ENCODE measurements around the gene UBXN6.

UBXN6 gene

DNA sequence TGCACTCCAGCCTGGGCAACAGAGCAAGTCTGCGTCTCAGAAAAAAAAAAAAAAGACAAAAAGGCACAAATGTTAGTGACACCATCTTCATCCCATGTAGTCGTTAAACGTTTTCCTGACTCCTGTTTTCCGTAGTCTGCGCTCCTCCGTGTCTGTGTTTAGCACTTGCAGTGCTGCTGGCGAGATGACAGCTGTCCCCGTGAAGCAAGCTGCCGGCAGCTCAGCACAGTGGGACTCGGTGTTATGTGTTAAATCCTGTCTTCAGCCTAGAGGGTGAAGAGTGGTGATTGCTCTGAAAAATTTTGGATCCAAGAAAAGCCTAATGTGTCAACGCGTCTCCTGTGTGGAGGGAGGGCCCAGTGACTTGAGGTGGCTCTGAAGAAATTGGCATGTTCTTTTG lies 18.4 kb downstream of the UBXN6 start:
- DNase-seq (ENCODE audit: low read depth, low spot score), result no peak

DNA sequence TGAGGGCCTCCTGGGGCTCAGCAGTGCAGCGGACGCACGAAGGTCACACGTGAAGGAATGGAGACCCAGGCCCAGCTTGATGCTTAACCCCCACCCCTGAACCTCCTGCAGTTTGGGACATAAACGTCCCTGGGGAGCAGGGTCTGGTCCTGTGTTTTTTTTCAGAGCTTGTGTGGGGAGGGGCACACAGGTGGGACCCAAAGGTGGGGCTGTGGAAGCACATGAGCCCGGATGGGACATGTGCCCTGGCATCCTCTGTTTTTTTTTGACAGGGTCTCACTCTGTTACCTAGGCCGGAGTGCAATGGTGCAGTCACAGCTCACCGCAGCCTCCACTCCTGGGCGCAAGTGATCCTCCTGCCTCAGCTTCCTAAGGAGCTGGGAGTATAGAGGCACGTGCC lies 20.5 kb downstream of the UBXN6 start:
- DNase-seq (ENCODE audit: low read depth, low spot score), result no peak

DNA sequence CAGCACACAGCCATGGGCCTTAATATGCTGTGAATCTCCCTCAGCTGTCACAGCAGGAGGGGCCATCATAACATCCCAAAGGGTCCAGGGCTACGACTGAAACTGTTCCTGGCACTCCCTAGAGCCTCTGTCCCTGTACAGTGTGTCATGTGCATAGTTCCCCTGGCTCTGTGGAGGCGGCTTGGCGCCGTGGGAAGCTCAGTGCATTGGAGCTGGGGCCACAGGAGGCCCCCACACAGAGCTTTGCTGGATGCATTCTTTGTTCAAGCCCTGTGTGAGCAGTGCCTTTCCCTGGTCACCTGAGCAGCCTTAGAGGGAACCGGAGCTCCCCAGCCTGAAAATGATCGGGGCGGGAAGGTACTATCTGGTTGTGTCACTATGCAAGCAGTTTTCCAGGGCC lies 21.4 kb downstream of the UBXN6 start:
- DNase-seq (ENCODE audit: low read depth, low spot score), result no peak

DNA sequence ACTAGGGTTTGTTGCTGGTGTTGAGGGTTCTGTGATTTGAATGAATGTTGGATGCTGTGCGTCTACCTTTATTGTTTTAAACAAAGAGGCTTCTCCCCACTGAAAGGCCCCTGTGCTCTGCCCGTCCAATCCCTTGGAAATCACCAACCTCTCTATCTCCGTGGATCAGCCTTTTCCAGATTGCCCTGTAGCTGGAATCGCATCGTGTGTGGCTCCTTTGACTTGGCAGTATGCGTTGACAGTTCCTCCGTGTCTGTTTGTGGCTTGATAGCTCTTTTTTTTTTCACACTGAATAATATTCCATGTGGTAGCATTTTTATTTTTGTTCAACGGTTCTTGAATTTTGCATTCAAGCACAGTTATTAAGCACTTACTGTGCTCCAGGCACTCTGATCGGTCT lies 23.2 kb downstream of the UBXN6 start:
- DNase-seq (ENCODE audit: low read depth, low spot score), result no peak

DNA sequence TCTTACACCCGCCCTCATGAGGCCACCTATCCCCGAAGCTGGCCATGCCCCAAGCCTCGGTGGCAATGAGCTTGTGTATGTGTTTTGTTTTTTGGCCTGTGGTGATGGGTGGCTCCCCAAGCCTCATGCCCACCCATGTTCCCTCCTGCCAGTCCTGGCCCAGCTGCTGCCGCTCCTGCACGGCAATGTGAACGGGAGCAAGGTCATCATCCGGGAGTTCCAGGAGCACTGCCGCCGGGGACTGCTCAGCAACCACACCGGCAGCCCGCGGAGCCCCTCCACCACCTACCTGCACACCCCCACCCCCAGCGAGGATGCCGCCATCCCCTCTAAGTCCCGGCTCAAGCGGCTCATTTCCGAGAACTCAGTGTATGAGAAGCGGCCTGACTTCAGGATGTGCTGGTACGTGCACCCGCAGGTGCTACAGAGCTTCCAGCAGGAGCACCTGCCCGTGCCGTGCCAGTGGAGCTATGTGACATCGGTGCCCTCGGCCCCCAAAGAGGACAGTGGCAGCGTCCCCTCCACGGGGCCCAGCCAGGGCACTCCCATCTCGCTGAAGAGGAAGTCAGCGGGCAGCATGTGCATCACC lies 24.6 kb downstream of the UBXN6 start:
- DNase-seq (ENCODE audit: low read depth, low spot score), result no peak

DNA sequence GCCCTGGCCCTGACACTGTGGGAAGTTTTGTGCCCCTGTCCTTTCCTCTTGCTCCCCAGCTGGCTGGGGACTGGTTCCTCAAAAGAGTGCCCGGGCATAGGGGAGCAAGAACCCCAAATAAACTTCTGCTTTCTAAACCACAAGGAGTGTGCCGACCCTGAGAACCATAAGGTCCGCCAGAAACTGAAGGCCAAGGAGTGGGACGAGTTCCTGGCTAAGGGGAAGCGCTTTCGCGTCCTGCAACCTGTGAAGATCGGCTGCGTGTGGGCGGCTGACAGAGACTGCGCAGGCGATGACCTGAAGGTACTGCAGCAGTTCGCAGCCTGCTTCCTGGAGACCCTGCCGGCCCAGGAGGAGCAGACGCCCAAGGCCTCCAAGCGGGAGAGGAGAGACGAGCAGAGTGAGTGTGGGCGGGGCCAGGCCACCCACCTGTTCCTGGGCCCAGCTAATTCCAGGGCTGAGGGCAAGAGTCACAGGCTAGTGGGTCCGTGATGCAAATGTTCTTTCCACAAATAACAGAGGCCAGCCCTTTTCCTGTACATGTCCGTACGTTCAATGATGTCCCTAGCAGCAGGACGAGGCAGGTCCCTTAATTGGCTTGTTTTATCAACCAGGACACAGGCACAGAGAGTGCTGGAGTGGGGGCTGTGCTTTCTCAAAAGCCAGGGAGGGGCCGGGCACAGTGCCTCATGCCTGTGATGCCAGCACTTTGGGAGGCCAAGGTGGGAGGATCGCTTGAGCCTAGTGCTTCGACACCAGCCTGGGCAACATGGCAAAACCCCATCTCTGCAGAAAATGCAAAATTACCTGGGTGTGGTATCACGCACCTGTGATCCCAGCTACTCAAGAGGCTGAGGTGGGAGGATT lies 25.6 kb downstream of the UBXN6 start:
- DNase-seq (ENCODE audit: low read depth, low spot score), result no peak

DNA sequence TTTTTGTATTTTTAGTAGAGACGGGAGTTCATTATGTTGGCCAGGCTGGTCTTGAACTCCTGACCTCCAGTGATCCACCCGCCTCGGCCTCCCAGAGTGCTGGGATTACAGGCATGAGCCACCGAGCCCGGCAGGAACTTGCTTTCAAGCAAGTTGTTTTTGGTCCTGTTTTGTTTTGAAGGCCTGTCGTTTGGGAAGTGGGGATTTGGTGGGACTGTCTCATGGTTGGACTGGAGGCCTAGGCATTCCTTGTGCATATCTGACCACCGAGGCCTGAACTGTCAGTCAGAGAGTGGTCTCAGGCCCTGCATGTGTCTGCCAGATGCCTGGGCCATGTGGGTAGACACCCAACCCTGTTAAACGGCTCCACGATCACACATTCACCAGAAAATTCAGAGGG lies 26.3 kb downstream of the UBXN6 start:
- no peak for DNase-seq (ENCODE audit: low read depth, low spot score)

DNA sequence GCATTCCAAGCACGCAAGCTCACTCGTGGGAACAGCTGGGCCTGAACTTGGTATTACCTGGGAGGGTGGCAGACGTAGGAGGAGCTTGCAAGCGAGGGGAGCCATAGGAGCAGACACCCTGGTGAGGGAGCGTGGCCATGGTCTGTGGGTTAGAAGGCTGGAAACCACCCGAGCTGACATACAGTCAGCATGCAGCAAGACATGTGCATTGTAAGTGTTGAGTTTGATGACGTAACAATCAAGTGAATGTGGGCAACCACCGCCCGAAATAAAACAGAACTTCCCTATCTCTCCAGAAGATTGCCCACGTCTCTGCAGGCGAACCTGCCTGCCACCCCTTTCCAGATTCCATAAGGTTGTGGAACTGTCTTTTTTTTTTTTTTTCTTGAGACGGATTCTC lies 26.8 kb downstream of the UBXN6 start:
- DNase-seq (ENCODE audit: low read depth, low spot score), result no peak

DNA sequence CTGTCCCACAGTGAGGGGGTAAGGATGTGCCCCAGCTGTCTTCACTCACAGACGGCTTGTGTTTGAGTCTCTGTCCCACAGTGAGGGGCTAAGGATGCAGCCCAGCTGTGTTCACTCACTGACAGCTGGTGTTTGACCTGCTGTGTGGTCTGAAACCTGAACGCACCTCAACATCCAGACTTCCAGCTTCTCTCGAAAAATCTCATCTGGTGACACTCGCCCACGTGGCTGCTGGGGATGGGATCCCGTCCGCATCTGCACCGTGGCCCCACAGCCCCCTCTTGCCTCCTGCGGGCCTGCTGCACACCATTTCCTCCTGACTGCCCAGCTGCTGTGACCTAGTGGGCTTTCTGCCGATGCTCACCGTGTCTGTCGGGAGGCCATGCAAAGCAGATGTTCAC lies 27.8 kb downstream of the UBXN6 start:
- no peak for DNase-seq (ENCODE audit: low read depth, low spot score)

DNA sequence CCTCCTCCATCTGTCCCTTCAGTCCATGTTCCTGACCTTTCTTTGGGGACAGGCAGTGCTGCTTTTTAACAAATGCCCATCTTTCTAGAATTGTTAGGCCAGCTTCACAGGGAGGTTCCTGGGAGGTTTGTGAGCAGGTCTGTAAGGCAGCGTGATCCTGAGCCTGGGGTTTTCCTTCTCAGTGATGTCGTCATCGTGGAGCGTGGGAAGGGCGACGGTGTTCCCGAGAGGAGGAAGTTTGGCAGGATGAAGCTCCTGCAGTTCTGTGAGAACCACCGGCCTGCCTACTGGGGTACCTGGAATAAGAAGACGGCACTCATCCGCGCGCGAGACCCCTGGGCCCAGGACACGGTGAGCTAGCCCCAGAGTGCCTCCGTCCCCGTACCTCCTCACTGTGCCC lies 28.3 kb downstream of the UBXN6 start:
- no peak for DNase-seq (ENCODE audit: low read depth, low spot score)

DNA sequence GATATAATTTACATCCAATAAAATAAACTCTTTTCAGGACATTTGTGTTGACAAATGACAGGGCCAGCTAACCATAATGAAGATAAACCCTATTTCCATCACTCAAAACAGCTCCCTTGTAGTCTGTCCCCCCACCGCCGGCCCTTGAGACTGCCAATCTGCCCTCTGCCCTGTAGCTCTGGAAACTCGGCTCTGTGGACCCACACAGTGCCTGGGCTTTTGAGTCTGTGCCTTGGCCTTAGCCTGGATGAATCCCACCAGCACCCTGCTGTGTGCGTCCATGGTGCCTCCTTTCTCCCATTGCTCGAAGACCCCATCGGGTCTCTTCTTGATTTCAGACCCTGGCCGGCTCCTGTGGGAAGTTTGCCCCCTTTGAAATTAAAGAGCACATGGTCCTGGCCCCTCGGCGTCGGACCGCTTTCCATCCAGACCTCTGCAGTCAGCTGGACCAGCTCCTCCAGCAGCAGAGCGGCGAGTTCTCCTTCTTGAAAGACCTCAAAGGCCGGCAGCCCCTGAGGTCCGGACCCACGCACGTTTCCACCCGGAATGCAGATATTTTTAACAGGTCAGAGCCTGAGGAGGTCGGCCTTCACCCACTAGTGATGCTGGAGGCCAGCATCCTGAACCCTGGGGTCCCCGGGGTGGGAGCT lies 29.1 kb downstream of the UBXN6 start:
- DNase-seq (ENCODE audit: low read depth, low spot score), result no peak

DNA sequence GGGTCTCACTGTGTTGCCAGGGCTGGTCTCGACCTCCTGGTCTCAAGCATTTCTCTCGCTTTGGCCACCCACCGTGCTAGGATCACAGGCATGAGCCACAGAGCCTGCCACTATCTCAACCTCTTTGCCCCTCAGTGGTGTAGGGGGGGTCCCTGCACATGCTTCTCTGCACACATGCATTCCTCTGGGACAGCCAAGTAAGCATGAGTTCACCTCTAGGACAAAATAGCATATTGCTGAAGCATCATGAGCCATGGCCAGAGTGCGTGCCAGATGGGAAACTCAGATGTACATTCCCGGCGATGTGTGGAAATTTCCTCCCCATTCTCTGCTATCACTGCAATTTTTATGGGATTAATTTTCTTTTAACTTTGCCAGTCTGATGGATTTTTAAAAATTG lies 32.1 kb downstream of the UBXN6 start:
- DNase-seq (ENCODE audit: low read depth, low spot score), result no peak

DNA sequence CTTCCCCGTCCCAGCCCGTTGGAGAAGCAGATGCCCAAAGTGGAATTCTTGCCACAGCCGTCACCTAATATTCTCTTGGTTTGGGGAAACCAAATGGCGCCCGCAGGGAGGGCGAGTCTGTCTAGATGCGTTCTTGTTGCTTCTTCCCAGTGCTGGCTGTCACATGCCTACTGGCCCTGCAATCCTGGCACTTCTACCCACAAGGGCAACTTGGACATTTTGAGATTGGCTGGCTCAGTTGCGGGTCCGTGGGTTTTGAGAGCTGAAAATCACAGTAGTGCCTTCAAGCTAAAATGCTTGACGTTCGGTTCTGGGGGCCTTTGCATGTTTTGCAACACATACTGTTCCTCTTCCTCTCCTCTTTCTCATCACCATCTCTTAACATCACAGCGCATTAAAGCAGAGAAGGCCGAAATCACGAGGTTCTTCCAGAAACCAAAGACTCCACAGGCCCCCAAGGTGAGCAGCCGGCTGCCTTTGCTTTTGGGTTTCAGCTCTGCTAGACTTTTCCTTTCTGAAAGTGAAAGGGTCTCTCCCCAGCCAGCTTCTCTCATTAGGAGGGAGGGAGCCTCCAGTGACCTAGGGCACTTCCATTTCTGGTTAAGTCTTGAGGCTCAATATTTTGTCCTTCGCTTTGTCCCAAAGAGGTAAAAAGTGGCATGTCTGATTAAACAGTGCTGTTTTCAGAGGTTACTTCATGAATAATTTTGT lies 34.0 kb downstream of the UBXN6 start:
- no peak for DNase-seq (ENCODE audit: low read depth, low spot score)

DNA sequence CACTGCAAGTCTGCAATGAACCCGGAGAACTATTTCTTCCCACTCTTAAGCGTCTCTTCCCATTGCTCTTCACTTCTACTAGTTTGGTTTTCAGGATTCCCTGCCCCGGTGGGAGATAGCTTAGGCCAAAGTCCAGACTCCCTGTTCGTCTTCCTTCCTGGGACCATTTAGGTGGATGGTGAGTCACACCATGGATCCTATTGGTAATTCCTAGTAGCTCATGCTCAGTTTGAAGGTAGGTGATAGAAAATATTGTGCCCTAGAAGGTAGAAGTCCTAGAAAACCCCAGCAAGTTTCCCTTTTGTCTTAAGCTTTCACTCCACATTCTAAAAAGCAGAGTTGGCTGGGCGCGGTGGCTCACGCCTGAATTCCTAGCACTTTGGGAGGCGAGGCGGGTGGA lies 41.3 kb downstream of the UBXN6 start:
- no peak for DNase-seq (ENCODE audit: low read depth, low spot score)

DNA sequence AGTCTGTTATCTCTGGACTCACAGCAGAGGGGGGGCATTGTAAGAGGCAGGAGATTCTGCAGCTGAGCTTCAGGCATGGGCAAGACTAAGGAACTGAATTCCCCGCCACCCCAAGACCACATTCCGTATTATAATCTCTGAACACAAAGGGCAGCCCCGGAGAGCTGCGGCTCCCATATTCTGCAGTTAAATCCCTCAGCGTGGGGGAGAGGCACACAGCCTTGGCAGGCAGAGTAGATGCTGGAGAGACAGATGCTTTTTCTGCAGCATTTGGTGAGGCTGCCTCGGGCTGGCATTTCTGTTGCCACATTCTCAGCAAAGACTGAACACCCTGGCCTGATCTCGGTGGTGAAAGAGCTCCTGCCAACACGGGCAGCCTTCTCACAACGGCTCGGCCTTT lies 42.2 kb downstream of the UBXN6 start:
- DNase-seq (ENCODE audit: low read depth, low spot score), result no peak

DNA sequence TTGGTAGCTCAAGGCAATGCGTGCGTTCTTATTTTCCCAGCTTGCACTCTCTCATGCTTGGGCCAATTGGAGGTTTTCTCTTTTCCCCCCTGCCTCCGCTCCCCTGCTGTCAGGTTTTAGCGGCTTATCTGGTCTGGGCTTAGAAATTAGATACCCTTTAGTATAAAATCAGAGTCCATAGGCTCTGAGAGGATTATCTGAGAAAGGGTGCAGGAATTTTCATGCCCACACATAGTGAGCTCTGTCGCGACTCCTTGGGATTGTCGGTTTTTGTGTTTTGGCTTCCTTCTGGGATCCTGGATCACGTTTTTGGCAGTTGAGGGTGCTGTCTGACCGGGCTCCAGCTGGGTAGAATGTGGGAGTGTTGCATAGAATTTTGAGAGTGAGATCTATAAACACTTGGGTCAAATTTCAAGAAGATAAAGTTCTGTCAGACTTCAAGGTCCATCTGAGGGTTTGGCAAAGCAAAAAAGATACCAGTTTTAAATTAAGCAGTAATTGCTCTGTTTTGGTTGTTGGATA lies 42.7 kb downstream of the UBXN6 start:
- DNase-seq (ENCODE audit: low read depth, low spot score), result no peak

DNA sequence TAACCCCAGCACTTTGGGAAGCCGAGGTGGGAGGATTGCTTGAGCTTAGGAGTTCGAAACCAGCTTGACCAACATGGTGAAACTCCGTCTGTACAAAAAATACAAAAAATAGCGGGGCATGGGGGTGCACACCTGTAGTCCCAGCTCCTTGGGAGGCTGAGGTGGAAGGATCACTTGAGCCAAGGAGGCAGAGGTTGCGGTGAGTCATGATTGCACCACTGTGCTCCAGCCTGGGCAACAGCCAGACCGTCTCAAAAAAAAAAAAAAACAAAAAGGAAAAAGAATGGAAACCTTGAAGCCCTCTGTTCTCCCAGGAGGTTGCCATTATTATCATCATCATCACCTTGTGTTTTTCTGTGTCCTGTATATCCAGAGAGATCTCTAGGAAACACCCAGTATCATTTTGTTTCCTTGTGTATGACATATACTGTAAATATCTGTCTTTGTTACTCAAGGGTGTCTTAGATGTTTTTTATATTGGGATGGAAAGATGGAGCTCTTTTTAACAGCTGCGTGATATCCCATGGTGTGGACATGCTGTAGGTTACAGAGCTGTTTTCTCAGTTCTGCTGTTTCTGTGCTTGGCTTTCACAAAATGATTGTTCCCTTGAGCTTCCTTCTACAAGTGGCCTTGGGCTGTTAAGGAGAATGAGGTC lies 43.3 kb downstream of the UBXN6 start:
- no peak for DNase-seq (ENCODE audit: low read depth, low spot score)

DNA sequence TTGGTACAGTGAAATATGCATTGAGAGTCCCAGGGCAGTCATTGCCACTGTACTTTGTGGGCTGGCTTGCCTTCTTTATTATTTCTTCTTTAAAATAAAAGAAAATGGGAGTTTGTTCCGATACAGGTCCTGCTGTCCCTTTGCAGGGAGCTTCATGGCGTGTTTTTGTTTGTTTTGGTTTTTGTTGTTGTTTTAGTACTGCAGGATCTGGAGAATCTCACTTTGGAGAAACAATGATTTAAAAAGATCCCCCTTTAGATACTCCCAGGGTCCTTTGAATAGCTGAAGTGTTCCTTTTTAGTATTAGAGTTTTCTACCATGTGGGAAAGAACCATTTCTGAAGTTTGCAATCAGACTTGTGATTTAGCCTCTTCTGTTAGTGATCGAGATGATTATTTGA lies 44.0 kb downstream of the UBXN6 start:
- no peak for DNase-seq (ENCODE audit: low read depth, low spot score)

DNA sequence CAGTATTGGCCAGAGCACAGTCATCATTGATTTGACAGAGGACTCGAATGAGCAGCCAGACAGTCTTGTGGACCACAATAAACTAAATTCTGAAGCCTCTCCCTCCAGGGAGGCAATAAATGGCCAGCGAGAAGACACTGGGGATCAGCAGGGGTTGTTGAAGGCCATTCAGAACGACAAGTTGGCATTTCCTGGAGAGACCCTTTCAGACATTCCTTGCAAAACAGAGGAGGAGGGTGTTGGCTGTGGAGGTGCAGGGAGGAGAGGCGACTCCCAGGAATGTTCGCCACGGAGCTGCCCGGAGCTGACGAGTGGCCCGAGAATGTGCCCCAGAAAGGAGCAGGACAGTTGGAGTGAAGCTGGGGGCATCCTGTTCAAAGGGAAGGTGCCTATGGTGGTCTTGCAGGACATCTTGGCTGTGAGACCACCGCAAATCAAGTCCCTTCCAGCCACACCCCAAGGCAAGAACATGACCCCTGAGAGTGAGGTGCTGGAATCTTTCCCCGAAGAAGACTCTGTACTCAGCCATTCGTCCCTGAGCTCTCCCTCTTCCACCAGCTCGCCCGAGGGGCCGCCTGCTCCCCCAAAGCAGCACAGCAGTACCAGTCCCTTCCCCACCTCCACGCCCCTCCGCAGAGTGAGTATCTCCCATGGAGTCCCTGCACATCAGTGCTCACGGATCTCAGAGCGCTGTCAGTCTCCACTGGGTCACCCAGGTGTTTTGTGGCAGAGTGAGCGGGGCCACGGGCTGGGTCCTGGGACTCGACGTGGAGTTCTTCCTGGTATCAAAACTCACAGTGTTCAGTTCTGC lies 48.3 kb downstream of the UBXN6 start:
- DNase-seq (ENCODE audit: low read depth, low spot score), result peak; percentile 97

DNA sequence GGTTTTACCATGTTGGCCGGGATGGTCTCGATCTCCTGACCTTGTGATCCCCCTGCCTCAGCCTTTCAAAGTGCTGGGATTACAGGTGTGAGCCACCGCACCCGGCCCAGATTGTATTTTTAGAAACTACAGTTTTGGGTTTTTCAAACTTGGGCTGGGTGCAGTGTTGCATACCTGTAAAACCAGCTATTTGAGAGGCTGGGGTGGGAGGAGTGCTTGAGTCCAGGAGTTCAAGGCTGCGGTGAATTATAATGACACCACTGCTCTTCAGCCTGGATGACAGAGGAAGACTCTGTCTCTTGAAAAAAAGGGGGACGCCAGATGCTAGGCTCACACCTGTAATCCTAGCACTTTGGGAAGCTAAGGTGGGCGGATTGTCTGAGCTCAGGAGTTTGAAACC lies 51.0 kb downstream of the UBXN6 start:
- no peak for DNase-seq (ENCODE audit: low read depth, low spot score)

DNA sequence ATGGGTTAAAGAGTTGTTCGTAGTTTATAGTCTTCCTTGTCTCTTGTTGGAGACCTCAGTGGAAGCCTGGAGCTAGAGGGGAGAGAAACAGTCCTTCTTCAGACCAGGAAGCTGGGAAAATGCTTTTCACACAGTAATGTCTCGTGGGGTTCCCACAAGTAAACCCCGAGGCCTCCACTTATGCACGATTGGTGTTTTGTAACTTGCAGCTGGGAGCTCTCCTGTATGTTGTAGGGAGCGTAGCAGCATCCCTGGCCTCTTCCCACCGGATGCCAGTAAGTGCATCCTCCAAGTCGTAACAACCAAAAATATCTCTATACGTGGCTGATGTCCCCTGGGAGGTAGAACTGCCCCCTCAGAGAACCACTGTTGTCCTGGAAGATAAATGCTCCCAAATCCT lies 51.6 kb downstream of the UBXN6 start:
- DNase-seq (ENCODE audit: low read depth, low spot score), result no peak

All from iPS DF 19.7 (cell line).